GM12874 (cell line): ENCODE data around the gene ADAM22.

Source experiments
- TF ChIP-seq, protein P1 (sequence below): IDR thresholded peaks from 2 replicates; pipeline ENCODE4 v1.5.1; 2011; ENCODE audit warnings: low read depth, mild to moderate bottlenecking, control low read depth, low read length, moderate library complexity; ENCODE audit not compliant: insufficient read depth

ADAM22 gene

DNA sequence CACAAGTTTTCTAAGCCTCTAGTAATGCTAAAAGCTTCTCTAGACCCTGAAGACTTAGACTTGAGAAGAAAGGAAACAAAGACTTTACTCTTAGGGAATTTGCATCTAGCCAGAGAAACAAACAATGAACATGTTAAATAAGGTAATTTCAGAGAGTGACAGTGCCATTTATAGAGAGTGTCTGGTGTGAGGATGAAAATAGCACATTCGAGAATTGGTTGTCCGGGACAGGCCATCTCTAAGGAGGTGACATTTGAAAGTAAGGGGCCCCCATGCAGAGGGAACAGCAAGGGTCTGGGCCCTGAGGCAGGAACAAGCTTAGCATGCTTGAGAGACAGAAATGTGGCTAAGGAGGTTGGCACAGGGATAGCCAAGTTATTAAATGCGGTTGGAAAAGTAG, 48.1 kb downstream of the ADAM22 start:
- TF ChIP-seq, protein P1, sequence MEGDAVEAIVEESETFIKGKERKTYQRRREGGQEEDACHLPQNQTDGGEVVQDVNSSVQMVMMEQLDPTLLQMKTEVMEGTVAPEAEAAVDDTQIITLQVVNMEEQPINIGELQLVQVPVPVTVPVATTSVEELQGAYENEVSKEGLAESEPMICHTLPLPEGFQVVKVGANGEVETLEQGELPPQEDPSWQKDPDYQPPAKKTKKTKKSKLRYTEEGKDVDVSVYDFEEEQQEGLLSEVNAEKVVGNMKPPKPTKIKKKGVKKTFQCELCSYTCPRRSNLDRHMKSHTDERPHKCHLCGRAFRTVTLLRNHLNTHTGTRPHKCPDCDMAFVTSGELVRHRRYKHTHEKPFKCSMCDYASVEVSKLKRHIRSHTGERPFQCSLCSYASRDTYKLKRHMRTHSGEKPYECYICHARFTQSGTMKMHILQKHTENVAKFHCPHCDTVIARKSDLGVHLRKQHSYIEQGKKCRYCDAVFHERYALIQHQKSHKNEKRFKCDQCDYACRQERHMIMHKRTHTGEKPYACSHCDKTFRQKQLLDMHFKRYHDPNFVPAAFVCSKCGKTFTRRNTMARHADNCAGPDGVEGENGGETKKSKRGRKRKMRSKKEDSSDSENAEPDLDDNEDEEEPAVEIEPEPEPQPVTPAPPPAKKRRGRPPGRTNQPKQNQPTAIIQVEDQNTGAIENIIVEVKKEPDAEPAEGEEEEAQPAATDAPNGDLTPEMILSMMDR: no peak

DNA sequence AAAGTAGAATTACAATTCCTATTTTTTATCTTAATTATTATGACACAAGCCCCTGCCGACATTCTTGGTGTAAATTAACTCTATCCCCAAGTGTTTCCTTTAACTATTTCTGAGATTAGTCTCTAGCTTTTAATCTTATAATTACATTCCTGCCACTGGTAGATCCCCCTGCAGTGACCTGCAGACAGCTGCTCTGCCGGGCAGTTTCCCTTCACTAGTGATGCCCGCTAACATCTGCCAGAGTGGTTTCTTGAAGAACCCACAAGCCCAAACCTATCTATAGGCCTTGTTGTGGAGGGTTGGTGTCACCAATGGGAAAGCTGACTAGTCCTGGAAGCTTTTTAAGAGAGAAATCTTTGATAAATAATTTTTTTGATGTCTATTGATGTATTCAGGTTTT, 50.0 kb downstream of the ADAM22 start:
- TF ChIP-seq, protein P1: no peak

DNA sequence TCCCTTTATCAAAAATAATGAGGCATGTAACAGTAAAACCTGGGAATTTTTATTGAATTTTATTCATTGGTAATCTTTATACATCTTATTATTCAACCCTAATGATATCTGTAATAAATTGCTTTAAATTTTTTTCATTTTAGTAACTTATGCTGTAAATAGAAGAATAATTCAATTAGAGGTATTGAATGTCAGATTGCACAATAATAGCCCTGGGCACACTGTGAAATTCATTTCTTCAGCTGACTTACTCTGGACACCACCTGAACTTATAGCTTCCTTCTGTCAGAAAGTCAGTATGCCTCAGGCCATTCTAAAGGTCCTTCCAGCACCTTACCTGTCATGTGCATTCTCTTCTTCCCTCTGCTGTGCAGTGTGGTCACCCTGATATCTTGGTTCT, 59.2 kb downstream of the ADAM22 start:
- TF ChIP-seq, protein P1: no peak

DNA sequence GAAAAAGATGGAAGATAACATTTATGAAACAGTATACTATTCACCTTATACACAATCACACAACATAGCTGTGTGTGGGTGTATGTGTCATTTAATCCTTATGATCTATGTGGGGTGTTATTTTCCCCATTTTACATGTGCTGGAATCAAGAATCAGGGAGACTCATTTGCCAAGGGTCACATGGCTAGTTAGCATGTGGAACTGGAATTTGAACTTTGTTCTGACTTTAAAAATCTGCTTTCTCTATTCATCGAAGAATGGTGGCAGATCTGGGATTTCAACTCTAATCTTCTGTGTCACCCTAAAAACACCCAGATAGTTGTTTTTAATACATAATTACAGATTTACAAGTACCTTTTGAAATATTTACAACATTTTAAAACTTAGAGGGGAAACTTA, 65.2 kb downstream of the ADAM22 start:
- TF ChIP-seq, protein P1: no peak

DNA sequence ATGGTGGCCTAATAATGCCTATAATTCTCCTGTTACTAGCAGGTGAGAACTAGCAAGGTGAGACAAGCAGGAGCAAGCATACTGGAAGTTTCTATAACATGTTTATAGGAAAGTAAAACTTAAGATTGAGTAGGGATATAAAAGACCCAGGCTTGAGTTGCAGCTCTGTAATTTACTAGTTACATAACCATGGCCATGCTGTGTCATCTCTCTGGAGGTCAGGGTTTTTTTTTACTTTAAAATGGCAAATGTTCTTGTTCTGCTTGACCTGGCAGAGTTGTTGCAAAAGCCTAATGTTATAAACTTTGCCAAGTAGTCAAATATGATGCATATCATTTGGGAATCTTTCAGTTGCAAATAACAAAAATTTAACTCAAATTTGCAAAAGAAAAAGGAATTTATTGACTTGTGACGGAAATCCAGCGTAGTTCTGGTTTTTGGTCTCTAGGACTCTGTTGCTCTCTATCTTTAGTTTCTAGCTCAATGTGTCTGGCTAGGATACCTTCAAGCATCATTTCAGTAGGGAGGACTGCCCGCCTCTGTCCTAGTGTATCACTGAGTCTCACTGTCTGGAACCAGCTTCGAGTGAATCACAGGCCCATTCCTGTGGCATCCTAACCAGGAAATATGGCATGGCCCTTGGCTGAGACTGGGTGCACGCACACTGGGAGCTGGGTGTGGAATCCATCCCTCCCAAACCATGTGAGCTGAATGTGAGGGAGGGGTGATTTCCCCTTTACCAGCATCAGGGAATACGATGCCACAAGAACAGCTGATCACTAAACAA, 67.9 kb downstream of the ADAM22 start:
- TF ChIP-seq, protein P1: no peak

DNA sequence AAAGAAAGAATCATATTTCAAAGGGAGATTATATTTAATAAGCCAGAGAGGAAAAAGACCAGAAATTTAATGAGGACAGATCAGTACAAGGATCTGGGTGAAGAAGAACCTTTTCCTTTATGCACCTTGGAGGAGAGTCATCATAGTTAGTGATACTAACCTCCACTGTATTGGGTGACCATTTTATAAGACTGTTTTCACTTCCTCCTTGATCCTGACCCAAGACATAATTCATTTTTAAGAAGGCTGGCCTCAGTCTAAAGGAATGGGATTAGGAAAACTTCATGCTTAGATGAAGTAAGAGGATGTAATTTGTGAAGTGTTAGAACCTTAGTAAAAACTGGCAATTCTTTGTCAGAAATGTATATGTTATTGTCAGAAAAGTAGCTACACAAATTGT, 68.6 kb downstream of the ADAM22 start:
- TF ChIP-seq, protein P1: no peak

DNA sequence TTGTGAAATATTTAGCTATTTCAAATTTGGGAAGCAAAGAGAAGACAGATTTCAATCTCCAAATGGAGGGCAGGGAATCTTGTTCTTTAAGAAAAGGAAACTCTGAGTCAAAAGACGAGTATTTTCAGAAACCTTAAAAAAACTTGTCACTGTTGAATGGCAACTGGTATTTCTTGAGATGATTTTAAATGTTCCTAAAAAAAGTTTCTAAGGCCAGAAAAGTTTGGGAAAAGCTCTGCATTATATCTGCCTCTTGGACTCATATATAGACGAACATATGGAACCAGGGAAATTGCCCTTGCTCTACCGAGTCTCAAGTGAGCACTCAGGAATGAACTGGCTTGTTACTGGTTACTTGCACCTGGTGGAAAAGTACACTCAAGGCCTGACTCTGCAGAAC, 69.5 kb downstream of the ADAM22 start:
- TF ChIP-seq, protein P1: no peak
